ENCODE data around the gene ADAMTS12. TPM values are rescaled to one million over a fixed set of nuclear protein-coding genes. Genes with fewer than 3 reads are reported as not detected.

ADAMTS12 gene
- total RNA-seq, 1 experiment from 2014 or later = not detected

- H3K9me3 ChIP-seq = no peaks in the 10 kb centered on the region
- no peaks in the 10 kb centered on the region for H3K36me3 ChIP-seq (ENCODE audit: control insufficient read depth, insufficient read depth, low read length)
- H3K36me3 Mint-ChIP-seq (ENCODE audit: insufficient read depth, unreplicated experiment) = peaks cover 2% of the 10 kb centered on the region
- no peak overlapping the region for H3K27ac Mint-ChIP-seq (ENCODE audit: unreplicated experiment)
- H3K4me1 ChIP-seq = no peaks in the 10 kb centered on the region
- H3K4me3 ChIP-seq (ENCODE audit: low read depth, low read length) = no peak overlapping the region
- TF ChIP-seq, protein P1, sequence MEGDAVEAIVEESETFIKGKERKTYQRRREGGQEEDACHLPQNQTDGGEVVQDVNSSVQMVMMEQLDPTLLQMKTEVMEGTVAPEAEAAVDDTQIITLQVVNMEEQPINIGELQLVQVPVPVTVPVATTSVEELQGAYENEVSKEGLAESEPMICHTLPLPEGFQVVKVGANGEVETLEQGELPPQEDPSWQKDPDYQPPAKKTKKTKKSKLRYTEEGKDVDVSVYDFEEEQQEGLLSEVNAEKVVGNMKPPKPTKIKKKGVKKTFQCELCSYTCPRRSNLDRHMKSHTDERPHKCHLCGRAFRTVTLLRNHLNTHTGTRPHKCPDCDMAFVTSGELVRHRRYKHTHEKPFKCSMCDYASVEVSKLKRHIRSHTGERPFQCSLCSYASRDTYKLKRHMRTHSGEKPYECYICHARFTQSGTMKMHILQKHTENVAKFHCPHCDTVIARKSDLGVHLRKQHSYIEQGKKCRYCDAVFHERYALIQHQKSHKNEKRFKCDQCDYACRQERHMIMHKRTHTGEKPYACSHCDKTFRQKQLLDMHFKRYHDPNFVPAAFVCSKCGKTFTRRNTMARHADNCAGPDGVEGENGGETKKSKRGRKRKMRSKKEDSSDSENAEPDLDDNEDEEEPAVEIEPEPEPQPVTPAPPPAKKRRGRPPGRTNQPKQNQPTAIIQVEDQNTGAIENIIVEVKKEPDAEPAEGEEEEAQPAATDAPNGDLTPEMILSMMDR (IDR thresholded peaks at IDR 0.05; ENCODE audit: insufficient read depth in 1 of 2, low read depth in 1 of 2, low read length in 1 of 2, severe bottlenecking in 1 of 2, unreplicated experiment in 1 of 2) = no peak
- no TSS peak for BruUV-seq (replicated peaks)
- no peak overlapping the region for H3K4me3 Mint-ChIP-seq (ENCODE audit: unreplicated experiment)
- DNase-seq = no peak
- no peaks in the 10 kb centered on the region for H3K27me3 Mint-ChIP-seq (ENCODE audit: insufficient read depth, unreplicated experiment)
- intact Hi-C loops (cut with micrococcal nuclease; ENCODE audit: unreplicated experiment) = no loop called here
- H3K4me1 Mint-ChIP-seq (ENCODE audit: low read depth, unreplicated experiment) = no peaks in the 10 kb centered on the region
- H3K27me3 ChIP-seq (replicated peaks; ENCODE audit: control insufficient read depth, insufficient read depth, low read length) = no peaks in the 10 kb centered on the region
- CTCF ChIA-PET = no interaction called here
- no peaks in the 10 kb centered on the region for H3K9me3 Mint-ChIP-seq (ENCODE audit: unreplicated experiment)
- POLR2A ChIA-PET = no interaction called here
These were observed 409.5 kb downstream of the ADAMTS12 start for GRCh38 chr5:33482335-33482734.

- H3K9me3 ChIP-seq = no peaks in the 10 kb centered on the region
- no peak overlapping the region for H3K27ac Mint-ChIP-seq (ENCODE audit: unreplicated experiment)
- no peaks in the 10 kb centered on the region for H3K4me1 ChIP-seq
- no TSS peak for BruUV-seq (replicated peaks)
- no peak for DNase-seq
- POLR2A ChIA-PET = no interaction called here
- intact Hi-C loops (cut with micrococcal nuclease; ENCODE audit: unreplicated experiment) = no loop called here
- no peaks in the 10 kb centered on the region for H3K4me1 Mint-ChIP-seq (ENCODE audit: low read depth, unreplicated experiment)
- no peak overlapping the region for H3K4me3 ChIP-seq (ENCODE audit: low read depth, low read length)
- H3K36me3 Mint-ChIP-seq (ENCODE audit: insufficient read depth, unreplicated experiment) = peaks cover 13% of the 10 kb centered on the region
- no peaks in the 10 kb centered on the region for H3K27me3 Mint-ChIP-seq (ENCODE audit: insufficient read depth, unreplicated experiment)
- CTCF ChIA-PET = no interaction called here
- no peaks in the 10 kb centered on the region for H3K9me3 Mint-ChIP-seq (ENCODE audit: unreplicated experiment)
- TF ChIP-seq, protein P1 (IDR thresholded peaks at IDR 0.05; ENCODE audit: insufficient read depth in 1 of 2, low read depth in 1 of 2, low read length in 1 of 2, severe bottlenecking in 1 of 2, unreplicated experiment in 1 of 2) = no peak
- H3K36me3 ChIP-seq (ENCODE audit: control insufficient read depth, insufficient read depth, low read length) = no peaks in the 10 kb centered on the region
- no peaks in the 10 kb centered on the region for H3K27me3 ChIP-seq (replicated peaks; ENCODE audit: control insufficient read depth, insufficient read depth, low read length)
- no peak overlapping the region for H3K4me3 Mint-ChIP-seq (ENCODE audit: unreplicated experiment)
These were observed 410.9 kb downstream of the ADAMTS12 start for GRCh38 chr5:33480876-33481275.

DNA sequence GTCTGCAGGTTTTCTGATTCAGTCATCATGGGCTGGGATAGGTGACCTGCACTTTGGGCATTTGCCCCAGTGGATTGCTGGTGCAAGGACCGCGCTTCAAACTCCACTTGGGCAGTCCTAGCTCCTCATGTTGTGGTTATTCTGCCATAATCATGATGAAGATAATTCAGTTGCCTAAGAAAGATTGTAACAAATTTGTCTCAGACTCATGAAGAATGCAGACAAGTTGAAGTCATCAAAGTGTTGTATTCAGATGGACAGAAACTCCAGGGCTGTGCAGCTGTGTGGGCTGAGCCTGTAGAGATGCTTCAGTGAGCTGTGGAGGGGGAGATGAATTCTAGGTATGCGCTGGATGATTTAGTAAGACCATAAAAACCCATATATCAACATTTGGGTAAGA is 412.5 kb downstream of the ADAMTS12 start:
- H3K36me3 Mint-ChIP-seq (ENCODE audit: insufficient read depth, unreplicated experiment) = peaks cover 28% of the 10 kb centered on the region
- Histone ChIP-seq H3K4me3 (ENCODE audit: low read depth, low read length) (no peak overlapping the region), H3K4me1 (no peaks in the 10 kb centered on the region), H3K36me3 (ENCODE audit: control insufficient read depth, insufficient read depth, low read length) (no peaks in the 10 kb centered on the region), H3K27me3 (replicated peaks; ENCODE audit: control insufficient read depth, insufficient read depth, low read length) (no peaks in the 10 kb centered on the region), H3K9me3 (no peaks in the 10 kb centered on the region; the same call in 1 of the 2 replicates)
- intact Hi-C loops (cut with micrococcal nuclease; ENCODE audit: unreplicated experiment) = no loop called here
- TF ChIP-seq, protein P1 (IDR thresholded peaks at IDR 0.05; ENCODE audit: insufficient read depth in 1 of 2, low read depth in 1 of 2, low read length in 1 of 2, severe bottlenecking in 1 of 2, unreplicated experiment in 1 of 2) = no peak
- no peaks in the 10 kb centered on the region for H3K9me3 Mint-ChIP-seq (ENCODE audit: unreplicated experiment)
- no peak for DNase-seq
- POLR2A ChIA-PET = no interaction called here
- no peaks in the 10 kb centered on the region for H3K4me1 Mint-ChIP-seq (ENCODE audit: low read depth, unreplicated experiment)
- BruUV-seq (replicated peaks) = no TSS peak
- no peak overlapping the region for H3K27ac Mint-ChIP-seq (ENCODE audit: unreplicated experiment)
- CTCF ChIA-PET = no interaction called here
- no peak overlapping the region for H3K4me3 Mint-ChIP-seq (ENCODE audit: unreplicated experiment)
- H3K27me3 Mint-ChIP-seq (ENCODE audit: insufficient read depth, unreplicated experiment) = no peaks in the 10 kb centered on the region
